ENCODE measurements around the gene RBP7. TPM values are rescaled to one million over a fixed set of nuclear protein-coding genes. Genes with fewer than 3 reads are reported as not detected.

RBP7 gene
- total and polyA plus RNA-seq, 2 donors (not counting 3 experiments of a cell fraction or from before 2014, with no cell fraction given) = not detected

DNA sequence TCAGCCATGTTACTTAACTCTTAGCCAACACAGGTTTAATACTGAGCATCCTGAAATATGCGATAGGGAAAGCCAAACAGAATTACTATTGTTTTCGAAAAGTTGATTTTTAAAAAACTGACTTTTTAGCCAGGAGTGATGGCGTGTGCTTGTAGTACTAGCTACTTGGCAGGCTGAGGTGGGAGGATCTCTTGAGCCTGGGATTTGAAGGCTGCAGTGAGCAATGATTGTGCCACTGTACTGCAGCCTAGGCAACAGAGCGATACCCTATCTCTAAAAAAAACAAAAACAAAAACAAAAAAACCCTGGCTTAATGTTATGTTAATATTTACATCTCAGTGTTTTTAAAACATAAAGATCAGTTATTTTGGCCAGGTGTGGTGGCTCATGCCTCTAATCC is 37.0 kb upstream of the RBP7 start:
- H4K20me1 ChIP-seq (replicated peaks; ENCODE audit: control insufficient read depth, extremely low read depth, insufficient read depth, low read length) = no peaks in the 10 kb centered on the region
- H3K4me3 ChIP-seq (replicated peaks in 1 of 3; ENCODE audit: insufficient read depth in 1 of 3, low read depth in 1 of 3, low read length in 3 of 3) = no peak overlapping the region
- H3K4me1 ChIP-seq (ENCODE audit: control insufficient read depth, extremely low read depth, insufficient read depth, low read length) = no peaks in the 10 kb centered on the region
- CTCF ChIA-PET = interaction anchor here (1.1 kb wide), 1 partner anchor 10 kb away, joined by 3 read pairs; no protein-coding TSS in a partner anchor
- DNase-seq (ENCODE audit: low read depth, low spot score) (no peak), FAIRE-seq (no peak)
- TF ChIP-seq POLR2A (IDR thresholded peaks at IDR 0.05; ENCODE audit: low read depth, low read length) = no peak
- no peak overlapping the region for H3K4me2 ChIP-seq (ENCODE audit: insufficient read depth, low read length)
- H3K9ac ChIP-seq (replicated peaks; ENCODE audit: extremely low read depth, insufficient read depth, low read length) = no peak overlapping the region
- POLR2A ChIA-PET = no interaction called here
- H3K36me3 ChIP-seq (ENCODE audit: control insufficient read depth in 2 of 2, extremely low read depth in 1 of 2, insufficient read depth in 2 of 2, low read length in 2 of 2) = no peaks in the 10 kb centered on the region
- no peaks in the 10 kb centered on the region for H3K27me3 ChIP-seq (ENCODE audit: control insufficient read depth in 2 of 2, insufficient read depth in 2 of 2, low read length in 2 of 2)
- intact Hi-C loops (cut with micrococcal nuclease) = no loop called here
- dilution Hi-C loops (cut with MboI; ENCODE audit: extremely low pct_ligation_motif_present, low sequenced_read_pairs) = no loop called here
- H3K79me2 ChIP-seq (ENCODE audit: control insufficient read depth, insufficient read depth, low read length) = no peaks in the 10 kb centered on the region
- no TSS peak for BruUV-seq (replicated peaks)
- no peak overlapping the region for H3K27ac ChIP-seq (ENCODE audit: insufficient read depth, low read depth, low read length)
- H3K9me3 ChIP-seq (replicated peaks; ENCODE audit: control insufficient read depth, insufficient read depth, low read length) = no peaks in the 10 kb centered on the region
- H2AFZ ChIP-seq (ENCODE audit: low read depth, low read length) = no peak overlapping the region
- H3K9me1 ChIP-seq (replicated peaks; ENCODE audit: control insufficient read depth, extremely low read depth, insufficient read depth, low read length) = no peaks in the 10 kb centered on the region

GRCh38 chr1:9960706-9961562 is 36.1 kb upstream of the RBP7 start:
- no peaks in the 10 kb centered on the region for H3K27me3 ChIP-seq (ENCODE audit: control insufficient read depth in 2 of 2, insufficient read depth in 2 of 2, low read length in 2 of 2)
- POLR2A ChIA-PET = interaction anchor here (0.6 kb wide), 1 partner anchor 69 kb away, joined by 4 read pairs; no protein-coding TSS in a partner anchor
- H3K9me1 ChIP-seq (replicated peaks; ENCODE audit: control insufficient read depth, extremely low read depth, insufficient read depth, low read length) = no peaks in the 10 kb centered on the region
- no peak overlapping the region for H3K4me3 ChIP-seq (replicated peaks in 1 of 3; ENCODE audit: insufficient read depth in 1 of 3, low read depth in 1 of 3, low read length in 3 of 3)
- TF ChIP-seq POLR2A (IDR thresholded peaks at IDR 0.05; ENCODE audit: low read depth, low read length) = no peak
- TF ChIP-seq MYC (IDR thresholded peaks at IDR 0.05; ENCODE audit: low read depth, low read length) = no peak
- TF ChIP-seq FOS (IDR thresholded peaks at IDR 0.05; ENCODE audit: borderline replicate concordance, insufficient read depth, low read length) = no peak
- TF ChIP-seq JUN (IDR thresholded peaks at IDR 0.05; ENCODE audit: borderline replicate concordance, insufficient read depth, insufficient read length, low read depth) = no peak
- no peak for TF ChIP-seq POLR2AphosphoS5 (IDR thresholded peaks at IDR 0.05; ENCODE audit: insufficient read depth, low read depth, low read length)
- TF ChIP-seq GATA2 (IDR thresholded peaks at IDR 0.05; ENCODE audit: insufficient read depth, insufficient read length, low read depth, low read length) = no peak
- TF ChIP-seq CTCF (IDR thresholded peaks at IDR 0.05; ENCODE audit: extremely low read depth in 1 of 2, insufficient read depth in 1 of 2, low read depth in 1 of 2, low read length in 2 of 2) = no peak
- TF ChIP-seq, protein P1, sequence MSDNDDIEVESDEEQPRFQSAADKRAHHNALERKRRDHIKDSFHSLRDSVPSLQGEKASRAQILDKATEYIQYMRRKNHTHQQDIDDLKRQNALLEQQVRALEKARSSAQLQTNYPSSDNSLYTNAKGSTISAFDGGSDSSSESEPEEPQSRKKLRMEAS (IDR thresholded peaks at IDR 0.05; ENCODE audit: insufficient read depth, insufficient read length) = no peak
- no peak for TF ChIP-seq EZH2 (IDR thresholded peaks at IDR 0.05; ENCODE audit: borderline replicate concordance, low read depth, low read length, severe bottlenecking)
- dilution Hi-C loops (cut with MboI; ENCODE audit: extremely low pct_ligation_motif_present, low sequenced_read_pairs) = no loop called here
- H3K36me3 ChIP-seq (ENCODE audit: control insufficient read depth in 2 of 2, extremely low read depth in 1 of 2, insufficient read depth in 2 of 2, low read length in 2 of 2) = no peaks in the 10 kb centered on the region
- no peaks in the 10 kb centered on the region for H4K20me1 ChIP-seq (replicated peaks; ENCODE audit: control insufficient read depth, extremely low read depth, insufficient read depth, low read length)
- no peaks in the 10 kb centered on the region for H3K79me2 ChIP-seq (ENCODE audit: control insufficient read depth, insufficient read depth, low read length)
- no peak overlapping the region for H3K9ac ChIP-seq (replicated peaks; ENCODE audit: extremely low read depth, insufficient read depth, low read length)
- no peak overlapping the region for H2AFZ ChIP-seq (ENCODE audit: low read depth, low read length)
- DNase-seq (ENCODE audit: low read depth, low spot score) (no peak), FAIRE-seq (no peak)
- H3K9me3 ChIP-seq (replicated peaks; ENCODE audit: control insufficient read depth, insufficient read depth, low read length) = no peaks in the 10 kb centered on the region
- no peak overlapping the region for H3K4me2 ChIP-seq (ENCODE audit: insufficient read depth, low read length)
- H3K4me1 ChIP-seq (ENCODE audit: control insufficient read depth, extremely low read depth, insufficient read depth, low read length) = no peaks in the 10 kb centered on the region
- intact Hi-C loops (cut with micrococcal nuclease) = no loop called here
- no TSS peak for BruUV-seq (replicated peaks)
- CTCF ChIA-PET = interaction anchor here (1.6 kb wide), 1 partner anchor 11 kb away, joined by 8 read pairs; no protein-coding TSS in a partner anchor
- no peak overlapping the region for H3K27ac ChIP-seq (ENCODE audit: insufficient read depth, low read depth, low read length)

Measured in endothelial cell of umbilical vein (primary cell).